H1 (cell line): ENCODE data around the gene MED29. TPM values are rescaled to one million over a fixed set of nuclear protein-coding genes. Genes with fewer than 3 reads are reported as not detected.

Source experiments
- CTCF ChIA-PET: fragments of 300-600 bp; sonication (Branson Sonifier 250); formaldehyde crosslinking; loops from one replicate; lab custom pipeline; 2021; ENCODE audit not compliant: partially characterized antibody; lab: Charles Lee
- POLR2A ChIA-PET: fragments of 300-600 bp; sonication (Branson Sonifier 250); formaldehyde crosslinking; loops from one replicate; lab custom pipeline; 2021; ENCODE audit warnings: inconsistent platforms; ENCODE audit not compliant: partially characterized antibody; lab: Charles Lee
- DNase-seq, 2 experiments: peaks; one replicate each; pipeline versions ENCODE4 v3.0.0 to v3.0.0-alpha.2; 2010 to 2022; ENCODE audit warnings: low spot score in 2 of 2, low read depth in 1 of 2, mixed read lengths in 1 of 2
- FAIRE-seq: peaks from 2 replicates; lab custom pipeline; 2011; peaks lifted over from hg19 to GRCh38; lab: Jason Lieb, UNC
- H2AFZ ChIP-seq: 2 replicates; pipeline ENCODE4 v1.8.1; 2012; ENCODE audit warnings: low read length, inconsistent platforms
- H2AK5ac ChIP-seq: 2 replicates; pipeline ENCODE4 v1.6.1; 2013; ENCODE audit warnings: low read depth, low read length
- H2BK120ac ChIP-seq: replicated peaks from 2 replicates; pipeline ENCODE3; 2013; ENCODE audit warnings: low read depth, low read length, inconsistent platforms
- H2BK12ac ChIP-seq: 2 replicates; pipeline ENCODE4 v1.6.1; 2013; ENCODE audit warnings: low read depth, low read length
- H2BK15ac ChIP-seq: 2 replicates; pipeline ENCODE4 v1.6.1; 2013; ENCODE audit warnings: low read length
- H2BK20ac ChIP-seq: 2 replicates; pipeline ENCODE4 v1.6.1; 2013; ENCODE audit warnings: low read length
- H2BK5ac ChIP-seq: 2 replicates; pipeline ENCODE4 v1.6.1; 2013; ENCODE audit warnings: low read depth, low read length
- H3K14ac ChIP-seq: 2 replicates; pipeline ENCODE4 v1.6.1; 2013; ENCODE audit warnings: inconsistent platforms; ENCODE audit not compliant: insufficient read length
- H3K18ac ChIP-seq: 2 replicates; pipeline ENCODE4 v1.6.1; 2013; ENCODE audit warnings: low read length; ENCODE audit errors: extremely low read depth
- H3K23ac ChIP-seq: 2 replicates; pipeline ENCODE4 v1.6.1; 2013; ENCODE audit warnings: inconsistent platforms; ENCODE audit not compliant: insufficient read length
- H3K23me2 ChIP-seq: 2 replicates; pipeline ENCODE4 v1.6.1; 2013; ENCODE audit warnings: low read depth, low read length
- H3K27ac ChIP-seq: 2 replicates; pipeline ENCODE4 v1.6.1; 2011; ENCODE audit warnings: low read depth, low read length, inconsistent platforms
- H3K27me3 ChIP-seq, 4 experiments: replicated peaks in 1 of 4; 1 replicate in 1 of 4; 2 replicates in 3 of 4; pipeline versions ENCODE4 v1.6.1 to v1.8.1; 2011 to 2013; ENCODE audit warnings: low read length in 3 of 4, mild to moderate bottlenecking in 3 of 4, inconsistent platforms in 2 of 4, mixed read lengths in 2 of 4, moderate library complexity in 1 of 4; ENCODE audit not compliant: control insufficient read depth in 3 of 4, insufficient read depth in 3 of 4; ENCODE audit errors: extremely low read depth in 1 of 4
- H3K36me3 ChIP-seq, 4 experiments: 2 replicates each; pipeline versions ENCODE4 v1.6.1 to v1.8.1; 2011 to 2013; ENCODE audit warnings: mild to moderate bottlenecking in 4 of 4, low read length in 3 of 4, moderate library complexity in 2 of 4, control low read depth in 1 of 4, inconsistent platforms in 1 of 4; ENCODE audit not compliant: insufficient read depth in 4 of 4, control insufficient read depth in 2 of 4
- H3K4ac ChIP-seq: replicated peaks from 2 replicates; pipeline ENCODE3; 2013; ENCODE audit warnings: low read length, low read depth, mixed read lengths, inconsistent platforms; ENCODE audit not compliant: insufficient read length
- H3K4me1 ChIP-seq, 4 experiments: replicated peaks in 1 of 4; 1 replicate in 1 of 4; 2 replicates in 3 of 4; pipeline versions ENCODE4 v1.6.1 to v1.8.1; 2011 to 2013; ENCODE audit warnings: low read length in 3 of 4, inconsistent platforms in 2 of 4, mixed read lengths in 1 of 4; ENCODE audit not compliant: insufficient read depth in 4 of 4, control insufficient read depth in 3 of 4
- H3K4me2 ChIP-seq, 2 experiments: 2 replicates each; pipeline versions ENCODE4 v1.6.1 to v1.8.1; 2011 to 2013; ENCODE audit warnings: low read depth in 2 of 2, low read length in 2 of 2, control low read depth in 1 of 2, inconsistent platforms in 1 of 2, mild to moderate bottlenecking in 1 of 2; ENCODE audit not compliant: insufficient read depth in 1 of 2
- H3K4me3 ChIP-seq, 4 experiments: fragments of 200-600, 300-600 bp in 1 of 4; sonication (generic), shearing (Covaris generic), sonication (Bioruptor Twin) in 1 of 4; 2 replicates each; pipeline versions ENCODE4 v1.5.1 to v1.8.1; 2011 to 2016; ENCODE audit warnings: low read length in 4 of 4, low read depth in 3 of 4, control low read depth in 2 of 4, inconsistent platforms in 2 of 4, mild to moderate bottlenecking in 2 of 4, mixed read lengths in 1 of 4, moderate library complexity in 1 of 4; ENCODE audit not compliant: insufficient read depth in 2 of 4; ENCODE audit errors: extremely low read depth in 1 of 4
- H3K56ac ChIP-seq: replicated peaks from 2 replicates; pipeline ENCODE3; 2013; ENCODE audit warnings: low read depth, mild to moderate bottlenecking, mixed read lengths, low read length, inconsistent platforms; ENCODE audit not compliant: insufficient read length
- H3K79me1 ChIP-seq: 2 replicates; pipeline ENCODE4 v1.6.1; 2013; ENCODE audit warnings: low read depth, low read length, control low read depth
- H3K79me2 ChIP-seq, 2 experiments: 2 replicates each; pipeline versions ENCODE4 v1.6.1 to v1.8.1; 2012 to 2013; ENCODE audit warnings: low read length in 2 of 2, mild to moderate bottlenecking in 2 of 2, inconsistent platforms in 1 of 2; ENCODE audit not compliant: insufficient read depth in 2 of 2, control insufficient read depth in 1 of 2
- H3K9ac ChIP-seq, 4 experiments: replicated peaks in 1 of 4; 1 replicate in 1 of 4; 2 replicates in 3 of 4; pipeline versions ENCODE4 v1.6.1 to v1.8.1; 2011 to 2013; ENCODE audit warnings: low read depth in 3 of 4, low read length in 3 of 4, control low read depth in 2 of 4, mild to moderate bottlenecking in 2 of 4, moderate library complexity in 2 of 4, inconsistent platforms in 1 of 4; ENCODE audit errors: extremely low read depth in 1 of 4
- H3K9me3 ChIP-seq, 2 experiments: 2 replicates each; pipeline versions ENCODE4 v1.6.1 to v1.8.1; 2012 to 2013; ENCODE audit warnings: mild to moderate bottlenecking in 2 of 2, moderate library complexity in 2 of 2, control low read depth in 1 of 2, inconsistent platforms in 1 of 2, low read depth in 1 of 2, low read length in 1 of 2, mixed read lengths in 1 of 2; ENCODE audit not compliant: insufficient read depth in 2 of 2
- H4K20me1 ChIP-seq, 2 experiments: replicated peaks in 1 of 2; 2 replicates each; pipeline versions ENCODE3 to v1.8.1; 2011 to 2013; ENCODE audit warnings: inconsistent platforms in 2 of 2, low read length in 2 of 2, mild to moderate bottlenecking in 1 of 2; ENCODE audit not compliant: insufficient read depth in 2 of 2, control insufficient read depth in 1 of 2
- H4K5ac ChIP-seq: 2 replicates; pipeline ENCODE4 v1.6.1; 2013; ENCODE audit warnings: low read length, low read depth, mixed read lengths, inconsistent platforms; ENCODE audit not compliant: insufficient read length
- H4K8ac ChIP-seq: 2 replicates; pipeline ENCODE4 v1.8.0; 2013; ENCODE audit warnings: mild to moderate bottlenecking, moderate library complexity, low read length, inconsistent platforms; ENCODE audit not compliant: insufficient read depth; ENCODE audit errors: extremely low read depth
- H4K91ac ChIP-seq: replicated peaks from 2 replicates; pipeline ENCODE3; 2013; ENCODE audit warnings: low read length, mixed read lengths, inconsistent platforms; ENCODE audit not compliant: insufficient read length
- CHD2 ChIP-seq: IDR thresholded peaks from 2 replicates; pipeline ENCODE4 v1.6.1; 2012; ENCODE audit warnings: low read length, improper control_type of control experiment
- E2F6 ChIP-seq: IDR thresholded peaks from 2 replicates; pipeline ENCODE4 v1.6.1; 2012; ENCODE audit warnings: inconsistent platforms
- TAF7 ChIP-seq: optimal IDR thresholded peaks from 2 replicates; pipeline ENCODE3; 2011; ENCODE audit warnings: low read depth, mild to moderate bottlenecking, inconsistent platforms, low read length, moderate library complexity, borderline replicate concordance
- WGBS, 2 experiments: shearing (Covaris generic) in 1 of 2; methylation state at CpG; one replicate each; pipeline versions ENCODE4 v1.1.6 to v1.1.7; 2013 to 2015; ENCODE audit warnings: low lambda C conversion rate in 2 of 2, mixed read lengths in 2 of 2, inconsistent platforms in 1 of 2, low coverage in 1 of 2, missing lambda C conversion rate in 1 of 2; ENCODE audit not compliant: insufficient replicate concordance in 2 of 2, insufficient coverage in 1 of 2, insufficient read length in 1 of 2; ENCODE audit errors: extremely low coverage in 1 of 2, missing lambda C conversion rate in 1 of 2; 5-methylcytosine and 5-hydroxymethylcytosine counted together
- polyA plus RNA-seq, 7 experiments: library from polyadenylated mRNA; depleted of rRNA in 3 of 7; stranded (reverse) in 5 of 7; unstranded in 2 of 7; fragments of >200 nt in 5 of 7; fragments of 200-250 nt in 2 of 7; gene quantifications; 1 replicate in 5 of 7; 2 replicates in 1 of 7; 4 replicates in 1 of 7; pipeline versions ENCODE4 v1.2.1 to v1.2.3, GENCODE V29; 2011 to 2013; ENCODE audit warnings: missing spikeins in 2 of 7, mixed read lengths in 2 of 7
- total RNA-seq: library from RNA; stranded (reverse); fragmentation: NEBNext Ultra II Directional; extraction: Animal tissue kit (Norgen Biotek cat#: 25700); gene quantifications from 2 replicates; pipeline ENCODE4 v1.2.1, GENCODE V29; 2021

Gene MED29
- total and polyA plus RNA-seq, 2 of the 8 experiments (the other 6 are each of a cell fraction or from before 2014, with no cell fraction given) = 31.1 to 52.5 TPM

DNA sequence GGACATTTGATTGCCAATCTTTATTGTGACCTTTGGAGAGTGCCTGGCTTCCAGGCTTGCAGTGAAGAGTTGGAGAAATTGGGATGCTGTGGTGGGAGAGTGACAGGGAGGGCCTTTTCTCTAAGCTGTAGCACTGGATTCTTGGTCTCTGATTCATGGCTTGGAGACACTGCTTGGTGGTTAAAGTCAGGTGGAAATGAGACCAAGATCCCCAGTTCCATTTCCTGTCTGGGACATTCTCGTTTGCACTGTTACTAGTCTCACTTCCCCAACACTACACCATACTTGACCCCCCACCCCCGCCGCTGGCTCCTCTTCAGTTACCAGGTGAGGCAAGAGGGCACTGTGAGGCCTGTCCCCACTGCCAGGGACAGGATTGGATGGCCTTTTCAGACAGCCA, 57.1 kb downstream of the MED29 start:
- Histone ChIP-seq H3K4me3 (no peak overlapping the region), H4K8ac (no peak overlapping the region), H4K20me1 (peaks cover 11 to 14% of the 10 kb centered on the region in 2 experiments), H3K27ac (no peak overlapping the region), H4K91ac (no peak overlapping the region), H3K9ac (no peak overlapping the region; a peak in 2 of 7 replicates), H3K14ac (no peak overlapping the region), H3K36me3 (peaks cover 0 to 12% (median 0%) of the 10 kb centered on the region in 4 experiments; a peak in 3 of 8 replicates), H2AFZ (no peak overlapping the region), H3K4me1 (peaks cover 0 to 3% (median under 1%) of the 10 kb centered on the region in 4 experiments; a peak in 3 of 7 replicates), H3K9me3 (no peaks in the 10 kb centered on the region), H2BK12ac (no peak overlapping the region), H3K4me2 (no peak overlapping the region), H3K23ac (no peak overlapping the region), H3K18ac (no peak overlapping the region), H3K4ac (no peak overlapping the region), H4K5ac (no peak overlapping the region), H2BK15ac (no peak overlapping the region), H2BK20ac (no peak overlapping the region), H2BK120ac (no peak overlapping the region), H3K79me1 (peaks cover 15% of the 10 kb centered on the region), H3K79me2 (peaks cover 20 to 75% of the 10 kb centered on the region in 2 experiments), H3K23me2 (peaks cover 6% of the 10 kb centered on the region; the same call in 1 of the 2 replicates), H2BK5ac (no peak overlapping the region), H3K56ac (no peak overlapping the region), H3K27me3 (no peaks in the 10 kb centered on the region), H2AK5ac (no peak overlapping the region)
- POLR2A ChIA-PET = interaction anchor here (0.9 to 47.8 kb wide), 6 partner anchors 17 to 47 kb away, joined by 3 to 1154 read pairs (median 4); partner anchors contain the start of genes PLEKHG2, RPS16 and ZFP36
- DNase-seq (no peak), FAIRE-seq (no peak)
- CTCF ChIA-PET = interaction anchor here (0.7 to 1.5 kb wide), 2 partner anchors 9 to 94 kb away, joined by 3 read pairs; no protein-coding TSS in a partner anchor
- 100% methylated on average over 3 of the region's 3 CpGs; no CpG with 5 or more reads in 1 of the 2 experiments for WGBS, 2 experiments
- TF ChIP-seq TAF7 (no peak), CHD2 (no peak), E2F6 (no peak)
